Parathyroid adenoma (tissue), 2 donors: ENCODE measurements around the gene GHR.

Experiments
- H2AFZ ChIP-seq: fragments of 300-600 bp; sonication (generic); one replicate; pipeline ENCODE4 v1.7.0; 2017; ENCODE audit warnings: antibody characterized with exemption, mild to moderate bottlenecking
- H3K27ac ChIP-seq: fragments of 300-600 bp; sonication (generic); one replicate; pipeline ENCODE4 v1.7.0; 2017
- H3K27me3 ChIP-seq: fragments of 300-600 bp; sonication (generic); one replicate; pipeline ENCODE4 v1.7.0; 2017; ENCODE audit warnings: low read length; ENCODE audit not compliant: control insufficient read depth, insufficient read depth
- H3K36me3 ChIP-seq: fragments of 300-600 bp; sonication (generic); one replicate; pipeline ENCODE4 v1.7.0; 2017; ENCODE audit warnings: low read length; ENCODE audit not compliant: control insufficient read depth, insufficient read depth
- H3K4me1 ChIP-seq: fragments of 300-600 bp; sonication (generic); one replicate; pipeline ENCODE4 v1.7.0; 2017; ENCODE audit warnings: control low read depth
- H3K4me2 ChIP-seq: fragments of 300-600 bp; sonication (generic); one replicate; pipeline ENCODE4 v1.7.0; 2017; ENCODE audit warnings: low read length
- H3K4me3 ChIP-seq: fragments of 300-600 bp; sonication (generic); one replicate; pipeline ENCODE4 v1.7.0; 2017; ENCODE audit warnings: low read depth, low read length
- H3K79me2 ChIP-seq: fragments of 300-600 bp; sonication (generic); one replicate; pipeline ENCODE4 v1.7.0; 2017; ENCODE audit warnings: control low read depth
- H3K9ac ChIP-seq: fragments of 300-600 bp; sonication (generic); one replicate; pipeline ENCODE4 v1.7.0; 2017; ENCODE audit warnings: mild to moderate bottlenecking
- H3K9me3 ChIP-seq: fragments of 300-600 bp; sonication (generic); one replicate; pipeline ENCODE4 v1.7.0; 2017; ENCODE audit warnings: low read length; ENCODE audit not compliant: control insufficient read depth
- CTCF ChIP-seq: fragments of 300-600 bp; sonication (generic); IDR thresholded peaks from one replicate; pipeline ENCODE4 v1.7.0; 2017; ENCODE audit warnings: antibody characterized with exemption, mild to moderate bottlenecking
- donor health status: primary hyperparathyroidism.

The GHR gene

GRCh38 chr5:42761791-42762190 is 338.6 kb downstream of the GHR start:
- Histone ChIP-seq H3K9ac (no peak overlapping the region), H3K36me3 (no peaks in the 10 kb centered on the region), H2AFZ (no peak overlapping the region), H3K4me2 (no peak overlapping the region), H3K4me3 (no peak overlapping the region), H3K27ac (no peak overlapping the region), H3K9me3 (no peaks in the 10 kb centered on the region), H3K4me1 (peaks cover 7% of the 10 kb centered on the region), H3K27me3 (no peaks in the 10 kb centered on the region), H3K79me2 (no peaks in the 10 kb centered on the region)
- no peak for TF ChIP-seq CTCF

- peak; percentile 72 for TF ChIP-seq CTCF
- Histone ChIP-seq H2AFZ (peak overlapping the region; percentile 20), H3K27me3 (no peaks in the 10 kb centered on the region), H3K36me3 (no peaks in the 10 kb centered on the region), H3K4me1 (no peaks in the 10 kb centered on the region), H3K9me3 (no peaks in the 10 kb centered on the region), H3K4me3 (no peak overlapping the region), H3K79me2 (no peaks in the 10 kb centered on the region), H3K4me2 (no peak overlapping the region), H3K9ac (no peak overlapping the region), H3K27ac (no peak overlapping the region)
Observed at GRCh38 chr5:42767491-42768105, 344.4 kb downstream of the GHR start.

GRCh38 chr5:42768106-42768504 is 344.9 kb downstream of the GHR start:
- H3K4me3 ChIP-seq: no peak overlapping the region
- no peak overlapping the region for H3K4me2 ChIP-seq
- H3K9ac ChIP-seq: no peak overlapping the region
- H3K79me2 ChIP-seq: no peaks in the 10 kb centered on the region
- no peaks in the 10 kb centered on the region for H3K27me3 ChIP-seq
- TF ChIP-seq CTCF: no peak
- H2AFZ ChIP-seq: no peak overlapping the region
- no peak overlapping the region for H3K27ac ChIP-seq
- no peaks in the 10 kb centered on the region for H3K9me3 ChIP-seq
- no peaks in the 10 kb centered on the region for H3K4me1 ChIP-seq
- H3K36me3 ChIP-seq: no peaks in the 10 kb centered on the region

GRCh38 chr5:42770003-42770402 is 346.8 kb downstream of the GHR start:
- no peak overlapping the region for H3K27ac ChIP-seq
- no peak overlapping the region for H3K4me3 ChIP-seq
- H3K79me2 ChIP-seq: no peaks in the 10 kb centered on the region
- no peak overlapping the region for H2AFZ ChIP-seq
- no peaks in the 10 kb centered on the region for H3K27me3 ChIP-seq
- TF ChIP-seq CTCF: no peak
- no peak overlapping the region for H3K9ac ChIP-seq
- no peaks in the 10 kb centered on the region for H3K9me3 ChIP-seq
- no peaks in the 10 kb centered on the region for H3K36me3 ChIP-seq
- no peaks in the 10 kb centered on the region for H3K4me1 ChIP-seq
- no peak overlapping the region for H3K4me2 ChIP-seq
